ENCODE results near the gene PLEKHG4B.
A peak's percentile ranks its signal among the peaks of the same experiment; 100 is the strongest.

Gene PLEKHG4B

DNA sequence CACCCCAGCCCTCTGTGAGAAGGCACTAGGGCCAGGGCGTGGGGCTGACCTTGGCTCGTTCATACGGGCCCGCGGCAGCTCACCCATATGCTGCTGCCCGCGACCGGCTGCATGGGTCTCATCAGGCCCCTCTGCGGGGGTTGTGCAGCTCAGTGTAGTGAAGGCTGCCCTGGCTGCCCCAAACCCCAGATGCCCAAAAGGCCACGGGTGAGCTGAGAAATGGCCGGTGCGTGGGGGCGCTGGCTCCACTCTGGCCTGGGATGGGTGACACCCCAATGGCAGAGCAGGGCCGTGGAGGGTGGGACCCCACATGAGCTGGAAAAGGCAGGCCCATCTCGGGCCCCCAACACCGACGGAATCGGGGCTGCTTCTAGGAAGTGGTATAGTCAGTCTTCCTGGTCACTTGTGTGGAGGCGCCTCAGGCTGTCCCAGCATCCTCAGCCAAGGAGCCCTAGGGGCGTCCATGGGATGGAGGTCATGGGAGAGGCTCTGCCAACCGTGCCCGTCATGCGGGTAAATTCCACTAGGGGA, 79.9 kb downstream of the PLEKHG4B start:
- Histone ChIP-seq H3K9me3 (no peaks in the 10 kb centered on the region), H3K36me3 (no peaks in the 10 kb centered on the region), H3K27me3 (peaks cover 16% of the 10 kb centered on the region), H3K4me1 (no peaks in the 10 kb centered on the region), H3K4me3 (ENCODE audit: low read depth, low read length) (no peak overlapping the region)
- peak; percentile 4 for DNase-seq
- TF ChIP-seq, protein P1, sequence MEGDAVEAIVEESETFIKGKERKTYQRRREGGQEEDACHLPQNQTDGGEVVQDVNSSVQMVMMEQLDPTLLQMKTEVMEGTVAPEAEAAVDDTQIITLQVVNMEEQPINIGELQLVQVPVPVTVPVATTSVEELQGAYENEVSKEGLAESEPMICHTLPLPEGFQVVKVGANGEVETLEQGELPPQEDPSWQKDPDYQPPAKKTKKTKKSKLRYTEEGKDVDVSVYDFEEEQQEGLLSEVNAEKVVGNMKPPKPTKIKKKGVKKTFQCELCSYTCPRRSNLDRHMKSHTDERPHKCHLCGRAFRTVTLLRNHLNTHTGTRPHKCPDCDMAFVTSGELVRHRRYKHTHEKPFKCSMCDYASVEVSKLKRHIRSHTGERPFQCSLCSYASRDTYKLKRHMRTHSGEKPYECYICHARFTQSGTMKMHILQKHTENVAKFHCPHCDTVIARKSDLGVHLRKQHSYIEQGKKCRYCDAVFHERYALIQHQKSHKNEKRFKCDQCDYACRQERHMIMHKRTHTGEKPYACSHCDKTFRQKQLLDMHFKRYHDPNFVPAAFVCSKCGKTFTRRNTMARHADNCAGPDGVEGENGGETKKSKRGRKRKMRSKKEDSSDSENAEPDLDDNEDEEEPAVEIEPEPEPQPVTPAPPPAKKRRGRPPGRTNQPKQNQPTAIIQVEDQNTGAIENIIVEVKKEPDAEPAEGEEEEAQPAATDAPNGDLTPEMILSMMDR (IDR thresholded peaks at IDR 0.05; ENCODE audit: low read depth, low read length): no peak

DNA sequence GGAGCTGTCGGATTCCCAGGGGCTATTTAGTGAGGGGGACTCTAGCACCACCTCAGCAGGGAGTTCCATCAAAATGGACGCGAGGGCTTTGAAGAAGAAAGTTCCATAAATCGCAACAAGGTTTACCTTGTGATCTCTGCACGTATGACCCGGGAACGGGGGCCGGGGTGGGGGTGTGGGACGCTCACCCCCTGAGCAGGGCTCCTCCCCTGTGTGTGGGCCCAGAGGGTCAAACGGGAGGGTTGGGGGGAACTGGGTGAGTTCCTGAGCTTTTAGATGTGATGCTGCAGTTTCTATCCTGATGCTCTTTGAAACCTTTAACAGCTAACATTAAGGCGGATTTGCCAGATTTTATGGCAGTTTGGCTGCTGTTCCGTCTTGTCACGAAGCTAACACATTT, 80.5 kb downstream of the PLEKHG4B start:
- Histone ChIP-seq H3K27me3 (peaks cover 16% of the 10 kb centered on the region), H3K9me3 (no peaks in the 10 kb centered on the region), H3K4me3 (ENCODE audit: low read depth, low read length) (no peak overlapping the region), H3K4me1 (no peaks in the 10 kb centered on the region), H3K36me3 (no peaks in the 10 kb centered on the region)
- DNase-seq: no peak
- TF ChIP-seq, protein P1 (IDR thresholded peaks at IDR 0.05; ENCODE audit: low read depth, low read length): no peak

DNA sequence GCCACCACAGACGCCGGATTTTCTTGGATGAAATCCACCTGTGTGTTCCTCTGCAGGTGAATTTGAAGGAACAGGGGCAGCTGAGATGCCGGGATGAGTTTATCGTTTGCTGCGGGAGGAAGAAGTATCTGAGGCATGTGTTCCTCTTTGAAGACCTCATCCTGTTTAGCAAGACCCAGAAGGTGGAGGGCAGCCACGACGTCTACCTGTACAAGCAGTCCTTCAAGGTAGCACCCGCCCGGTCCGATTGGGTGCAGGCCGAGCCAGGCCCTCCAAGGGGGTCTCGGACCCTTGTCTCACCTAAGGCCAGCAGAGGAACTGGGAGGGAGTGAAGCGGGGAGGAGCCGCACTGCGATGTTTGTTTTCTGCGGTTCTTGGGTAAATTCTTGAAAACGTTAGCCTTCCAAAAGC, 80.9 kb downstream of the PLEKHG4B start:
- no peaks in the 10 kb centered on the region for H3K36me3 ChIP-seq

DNA sequence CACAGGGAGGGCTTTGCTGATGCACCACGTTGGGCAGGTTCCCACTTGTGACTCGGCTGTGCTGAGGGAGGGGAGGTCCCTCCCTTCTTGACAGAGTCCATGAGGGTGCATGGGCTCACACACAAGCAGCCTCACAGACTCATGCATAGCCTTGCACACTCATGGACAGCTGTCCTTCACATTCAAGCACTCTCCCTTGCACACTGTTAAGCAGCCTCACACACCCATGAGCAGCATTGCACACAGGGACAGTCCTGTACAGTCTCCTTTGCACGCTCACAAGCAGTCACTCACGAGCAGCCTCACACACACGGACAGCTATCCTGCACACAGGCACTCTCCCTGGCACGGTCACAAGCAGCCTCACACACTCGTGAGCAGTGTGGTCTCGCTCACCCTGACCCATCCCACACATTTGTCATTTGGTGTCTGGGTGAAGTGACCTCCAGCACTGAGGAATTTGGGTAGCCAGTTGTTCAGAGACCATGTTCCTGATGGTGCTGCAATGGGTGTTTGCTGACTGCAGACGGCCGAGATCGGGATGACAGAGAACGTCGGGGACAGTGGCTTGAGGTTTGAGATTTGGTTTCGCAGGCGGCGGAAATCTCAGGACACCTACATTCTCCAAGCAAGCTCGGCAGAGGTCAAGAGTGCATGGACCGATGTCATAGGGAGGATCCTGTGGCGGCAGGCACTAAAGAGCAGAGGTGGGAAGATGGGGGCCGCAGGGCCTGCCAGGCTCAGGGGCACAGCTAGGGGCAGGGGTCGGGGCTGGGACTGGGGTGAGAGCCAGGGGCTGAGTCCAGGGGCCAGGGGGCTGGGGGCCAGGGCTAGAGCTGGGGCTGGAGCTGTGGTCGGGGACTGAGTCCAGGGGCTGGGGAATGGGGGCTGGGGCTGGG, 81.7 kb downstream of the PLEKHG4B start:
- Histone ChIP-seq H3K4me3 (ENCODE audit: low read depth, low read length) (no peak overlapping the region), H3K27me3 (peaks cover 16% of the 10 kb centered on the region), H3K4me1 (no peaks in the 10 kb centered on the region), H3K9me3 (no peaks in the 10 kb centered on the region), H3K36me3 (no peaks in the 10 kb centered on the region)
- TF ChIP-seq, protein P1 (IDR thresholded peaks at IDR 0.05; ENCODE audit: low read depth, low read length): no peak
- DNase-seq: peak; percentile 2

More for the DNA sequence above, 80.9 kb downstream of the PLEKHG4B start:
- Histone ChIP-seq H3K9me3 (no peaks in the 10 kb centered on the region), H3K27me3 (peaks cover 16% of the 10 kb centered on the region), H3K4me3 (ENCODE audit: low read depth, low read length) (no peak overlapping the region), H3K4me1 (no peaks in the 10 kb centered on the region)
- DNase-seq: no peak
- TF ChIP-seq, protein P1 (IDR thresholded peaks at IDR 0.05; ENCODE audit: low read depth, low read length): no peak

DNA sequence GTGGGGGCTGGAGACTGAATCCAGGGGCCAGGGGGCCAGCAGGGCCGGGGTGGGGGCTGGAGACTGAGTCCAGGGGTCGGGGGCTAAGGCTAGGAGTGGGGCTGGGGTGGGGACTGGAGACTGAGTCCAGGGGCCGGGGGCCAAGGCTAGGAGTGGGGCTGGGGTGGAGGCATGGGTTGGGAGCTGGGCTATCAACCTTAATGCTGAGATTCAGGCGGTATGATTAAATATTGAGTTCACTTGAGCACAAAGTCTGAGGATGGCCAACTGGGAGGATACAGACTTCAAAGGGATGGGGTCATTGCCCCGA, 82.3 kb downstream of the PLEKHG4B start:
- no peak overlapping the region for H3K4me3 ChIP-seq (ENCODE audit: low read depth, low read length)
- DNase-seq: no peak
- H3K4me1 ChIP-seq: no peaks in the 10 kb centered on the region
- H3K9me3 ChIP-seq: no peaks in the 10 kb centered on the region
- TF ChIP-seq, protein P1 (IDR thresholded peaks at IDR 0.05; ENCODE audit: low read depth, low read length): no peak
- peaks cover 16% of the 10 kb centered on the region for H3K27me3 ChIP-seq
- no peaks in the 10 kb centered on the region for H3K36me3 ChIP-seq

DNA sequence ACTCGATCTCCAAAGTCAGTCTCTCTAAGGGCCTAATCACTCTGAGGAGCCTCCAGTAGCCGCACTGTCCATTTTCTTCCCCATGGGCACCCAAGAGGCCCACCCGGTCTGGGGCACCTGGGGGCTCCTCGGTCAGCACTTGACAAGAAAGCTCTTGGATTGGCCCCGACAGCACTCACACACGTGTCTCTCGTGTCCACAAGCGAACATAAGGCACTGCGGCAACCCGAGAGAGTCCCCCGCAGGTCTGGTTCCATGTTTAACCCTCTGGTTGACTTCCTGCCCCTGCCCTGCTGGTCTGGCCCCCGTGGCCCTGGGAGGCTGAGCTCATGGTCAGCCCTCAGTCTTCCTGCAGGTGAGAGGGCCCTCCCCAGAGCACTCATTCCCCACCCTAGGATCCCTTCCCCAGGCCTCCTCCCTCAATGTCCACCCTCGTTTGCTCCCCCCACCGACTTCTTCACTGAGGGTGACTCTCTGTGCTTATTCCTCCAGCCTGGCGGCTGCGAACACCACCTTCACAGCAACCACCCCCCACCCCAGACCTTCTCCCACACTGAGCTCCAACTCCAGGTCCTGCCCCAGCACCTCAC, 83.0 kb downstream of the PLEKHG4B start:
- Histone ChIP-seq H3K9me3 (no peaks in the 10 kb centered on the region), H3K4me3 (ENCODE audit: low read depth, low read length) (no peak overlapping the region), H3K4me1 (no peaks in the 10 kb centered on the region), H3K27me3 (peaks cover 16% of the 10 kb centered on the region), H3K36me3 (no peaks in the 10 kb centered on the region)
- TF ChIP-seq, protein P1 (IDR thresholded peaks at IDR 0.05; ENCODE audit: low read depth, low read length): no peak
- DNase-seq: no peak
